ENCODE results near the gene ADAMTS20.
A peak's percentile ranks its signal among the peaks of the same experiment; 100 is the strongest.

The ADAMTS20 gene, protein sequence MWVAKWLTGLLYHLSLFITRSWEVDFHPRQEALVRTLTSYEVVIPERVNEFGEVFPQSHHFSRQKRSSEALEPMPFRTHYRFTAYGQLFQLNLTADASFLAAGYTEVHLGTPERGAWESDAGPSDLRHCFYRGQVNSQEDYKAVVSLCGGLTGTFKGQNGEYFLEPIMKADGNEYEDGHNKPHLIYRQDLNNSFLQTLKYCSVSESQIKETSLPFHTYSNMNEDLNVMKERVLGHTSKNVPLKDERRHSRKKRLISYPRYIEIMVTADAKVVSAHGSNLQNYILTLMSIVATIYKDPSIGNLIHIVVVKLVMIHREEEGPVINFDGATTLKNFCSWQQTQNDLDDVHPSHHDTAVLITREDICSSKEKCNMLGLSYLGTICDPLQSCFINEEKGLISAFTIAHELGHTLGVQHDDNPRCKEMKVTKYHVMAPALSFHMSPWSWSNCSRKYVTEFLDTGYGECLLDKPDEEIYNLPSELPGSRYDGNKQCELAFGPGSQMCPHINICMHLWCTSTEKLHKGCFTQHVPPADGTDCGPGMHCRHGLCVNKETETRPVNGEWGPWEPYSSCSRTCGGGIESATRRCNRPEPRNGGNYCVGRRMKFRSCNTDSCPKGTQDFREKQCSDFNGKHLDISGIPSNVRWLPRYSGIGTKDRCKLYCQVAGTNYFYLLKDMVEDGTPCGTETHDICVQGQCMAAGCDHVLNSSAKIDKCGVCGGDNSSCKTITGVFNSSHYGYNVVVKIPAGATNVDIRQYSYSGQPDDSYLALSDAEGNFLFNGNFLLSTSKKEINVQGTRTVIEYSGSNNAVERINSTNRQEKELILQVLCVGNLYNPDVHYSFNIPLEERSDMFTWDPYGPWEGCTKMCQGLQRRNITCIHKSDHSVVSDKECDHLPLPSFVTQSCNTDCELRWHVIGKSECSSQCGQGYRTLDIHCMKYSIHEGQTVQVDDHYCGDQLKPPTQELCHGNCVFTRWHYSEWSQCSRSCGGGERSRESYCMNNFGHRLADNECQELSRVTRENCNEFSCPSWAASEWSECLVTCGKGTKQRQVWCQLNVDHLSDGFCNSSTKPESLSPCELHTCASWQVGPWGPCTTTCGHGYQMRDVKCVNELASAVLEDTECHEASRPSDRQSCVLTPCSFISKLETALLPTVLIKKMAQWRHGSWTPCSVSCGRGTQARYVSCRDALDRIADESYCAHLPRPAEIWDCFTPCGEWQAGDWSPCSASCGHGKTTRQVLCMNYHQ (N-terminal part only)

DNA sequence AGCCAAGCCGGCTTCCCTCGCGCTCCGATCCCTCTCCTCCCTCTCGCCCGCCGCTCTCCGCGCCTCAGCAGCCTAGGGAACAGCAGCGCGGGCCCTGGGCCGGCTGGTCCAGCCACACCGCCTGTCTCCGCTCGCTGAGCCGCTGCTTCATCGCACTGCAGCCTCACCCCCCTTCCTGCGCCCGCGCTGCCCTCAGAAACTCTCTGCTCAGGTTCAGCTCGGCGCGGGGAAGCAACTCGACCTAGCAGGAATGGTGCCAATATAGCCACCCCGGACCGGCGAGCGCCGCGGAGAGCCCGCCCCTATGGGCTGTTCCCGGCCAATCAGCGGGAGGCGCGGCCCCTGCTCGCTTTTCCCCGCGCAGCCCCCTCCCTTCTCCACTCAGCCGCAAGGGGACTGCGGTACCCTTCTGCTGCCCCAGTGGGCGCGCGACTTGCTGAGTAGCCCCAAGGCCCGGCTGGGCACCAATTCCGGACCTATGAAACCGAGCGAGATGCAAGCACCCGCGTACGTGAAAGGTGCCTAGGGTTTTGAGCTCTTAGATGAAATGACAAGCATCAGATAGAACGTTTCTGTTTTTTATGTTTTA lies at the start of gene ADAMTS20:
ADAMTS20 (minus strand) TSS at position 233 of the 589 bp plus-strand sequence. CDS start 282 bp downstream, outside the sequence.
- DNase-seq (ENCODE audit: low read depth) = no peak
- peak within 1 kb of the TSS; percentile 54 for H3K4me3 ChIP-seq (ENCODE audit: low read length)
- TF ChIP-seq, protein P1, sequence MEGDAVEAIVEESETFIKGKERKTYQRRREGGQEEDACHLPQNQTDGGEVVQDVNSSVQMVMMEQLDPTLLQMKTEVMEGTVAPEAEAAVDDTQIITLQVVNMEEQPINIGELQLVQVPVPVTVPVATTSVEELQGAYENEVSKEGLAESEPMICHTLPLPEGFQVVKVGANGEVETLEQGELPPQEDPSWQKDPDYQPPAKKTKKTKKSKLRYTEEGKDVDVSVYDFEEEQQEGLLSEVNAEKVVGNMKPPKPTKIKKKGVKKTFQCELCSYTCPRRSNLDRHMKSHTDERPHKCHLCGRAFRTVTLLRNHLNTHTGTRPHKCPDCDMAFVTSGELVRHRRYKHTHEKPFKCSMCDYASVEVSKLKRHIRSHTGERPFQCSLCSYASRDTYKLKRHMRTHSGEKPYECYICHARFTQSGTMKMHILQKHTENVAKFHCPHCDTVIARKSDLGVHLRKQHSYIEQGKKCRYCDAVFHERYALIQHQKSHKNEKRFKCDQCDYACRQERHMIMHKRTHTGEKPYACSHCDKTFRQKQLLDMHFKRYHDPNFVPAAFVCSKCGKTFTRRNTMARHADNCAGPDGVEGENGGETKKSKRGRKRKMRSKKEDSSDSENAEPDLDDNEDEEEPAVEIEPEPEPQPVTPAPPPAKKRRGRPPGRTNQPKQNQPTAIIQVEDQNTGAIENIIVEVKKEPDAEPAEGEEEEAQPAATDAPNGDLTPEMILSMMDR (conservative IDR thresholded peaks at IDR 0.05; ENCODE audit: low read depth, low read length) = peak; percentile 23

DNA sequence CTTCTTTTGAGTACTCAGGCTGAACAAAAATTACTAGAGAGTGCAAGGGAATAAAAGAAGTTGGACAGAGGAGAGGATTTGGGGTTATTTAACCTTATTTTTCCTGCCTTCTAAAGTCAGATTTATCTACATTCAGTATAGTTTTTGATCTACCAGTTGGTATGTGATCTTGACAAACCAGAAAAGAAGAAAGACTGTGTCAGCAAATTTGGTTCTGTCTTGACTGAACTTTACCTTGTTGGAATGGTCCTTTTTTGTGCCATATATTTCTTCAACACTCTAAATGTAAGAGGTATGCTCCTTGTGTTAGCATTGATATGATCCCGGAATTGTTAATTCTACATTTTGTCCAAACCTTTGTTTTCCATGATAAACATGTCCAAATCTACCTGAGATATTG lies 47.7 kb upstream of the ADAMTS20 start:
- no peak for DNase-seq (ENCODE audit: low read depth)
- TF ChIP-seq, protein P1 (conservative IDR thresholded peaks at IDR 0.05; ENCODE audit: low read depth, low read length) = no peak
- no peak overlapping the region for H3K4me3 ChIP-seq (ENCODE audit: low read length)

DNA sequence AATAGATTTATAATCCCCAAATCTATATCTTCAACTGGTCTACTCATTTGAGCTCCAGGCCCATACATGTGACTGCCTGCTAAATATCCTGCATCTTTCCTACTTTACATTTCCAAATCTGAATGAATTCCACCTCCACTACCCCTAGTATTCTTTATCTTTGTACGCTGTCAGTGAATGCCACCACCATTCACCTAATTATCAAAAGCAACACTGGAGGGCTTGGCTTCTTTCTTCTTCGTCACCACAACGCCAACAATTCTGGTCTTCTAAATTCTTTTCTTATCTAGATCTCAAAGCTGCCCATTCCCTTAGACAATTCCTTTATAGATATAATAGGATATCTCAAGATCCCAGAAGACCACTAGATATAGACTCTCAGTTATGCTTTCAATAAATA lies 47.1 kb upstream of the ADAMTS20 start:
- DNase-seq (ENCODE audit: low read depth) = no peak
- TF ChIP-seq, protein P1 (conservative IDR thresholded peaks at IDR 0.05; ENCODE audit: low read depth, low read length) = no peak
- no peak overlapping the region for H3K4me3 ChIP-seq (ENCODE audit: low read length)

DNA sequence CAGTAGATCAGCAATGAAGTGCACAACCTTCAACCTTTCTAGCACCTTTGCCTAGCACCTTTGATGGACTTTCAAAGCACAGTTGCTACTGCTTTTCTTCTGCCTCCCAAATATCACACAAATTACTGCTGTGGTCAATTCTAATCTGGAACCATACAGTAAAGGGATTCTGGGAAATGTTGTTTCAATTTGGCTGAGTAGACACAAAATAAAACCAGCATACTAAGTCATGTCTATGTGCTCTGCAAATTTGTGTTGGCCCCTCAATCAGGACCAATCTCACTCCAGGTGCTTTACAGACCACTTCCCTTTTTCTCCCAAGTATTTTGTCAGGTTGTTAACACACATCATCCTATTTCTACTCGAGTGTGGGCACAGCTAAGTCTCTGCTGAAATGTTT lies 38.3 kb upstream of the ADAMTS20 start:
- DNase-seq (ENCODE audit: low read depth) = no peak
- H3K4me3 ChIP-seq (ENCODE audit: low read length) = no peak overlapping the region
- TF ChIP-seq, protein P1 (conservative IDR thresholded peaks at IDR 0.05; ENCODE audit: low read depth, low read length) = no peak

DNA sequence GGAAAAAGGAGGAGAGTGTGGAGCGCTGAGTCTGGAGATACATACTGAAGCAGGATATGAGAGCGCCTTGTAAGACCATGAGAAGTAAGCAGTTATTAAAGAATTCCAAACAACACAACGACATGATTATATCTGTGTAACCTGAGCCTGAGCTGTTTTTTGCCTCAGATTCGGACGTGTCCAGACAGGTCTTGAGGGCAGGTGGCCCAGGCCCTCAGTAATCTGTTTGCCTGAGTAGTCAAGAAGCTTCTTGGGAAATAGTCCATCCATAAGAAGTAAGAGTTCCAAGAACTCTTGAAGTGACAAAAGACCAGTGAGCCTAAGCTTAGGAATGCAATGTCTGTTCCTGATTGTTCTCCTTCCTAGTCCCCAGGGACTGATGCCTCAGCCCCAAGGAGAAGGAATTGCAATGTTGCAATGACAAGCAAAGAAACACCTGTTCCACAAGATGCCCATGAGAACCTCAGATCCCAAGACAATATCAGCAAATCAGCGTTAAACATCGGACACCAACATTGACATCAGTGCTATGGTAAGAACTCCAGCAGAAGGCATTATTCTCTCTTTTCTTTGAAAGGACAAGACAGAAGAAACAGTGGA lies 34.7 kb upstream of the ADAMTS20 start:
- TF ChIP-seq, protein P1 (conservative IDR thresholded peaks at IDR 0.05; ENCODE audit: low read depth, low read length) = no peak
- DNase-seq (ENCODE audit: low read depth) = no peak
- H3K4me3 ChIP-seq (ENCODE audit: low read length) = no peak overlapping the region

DNA sequence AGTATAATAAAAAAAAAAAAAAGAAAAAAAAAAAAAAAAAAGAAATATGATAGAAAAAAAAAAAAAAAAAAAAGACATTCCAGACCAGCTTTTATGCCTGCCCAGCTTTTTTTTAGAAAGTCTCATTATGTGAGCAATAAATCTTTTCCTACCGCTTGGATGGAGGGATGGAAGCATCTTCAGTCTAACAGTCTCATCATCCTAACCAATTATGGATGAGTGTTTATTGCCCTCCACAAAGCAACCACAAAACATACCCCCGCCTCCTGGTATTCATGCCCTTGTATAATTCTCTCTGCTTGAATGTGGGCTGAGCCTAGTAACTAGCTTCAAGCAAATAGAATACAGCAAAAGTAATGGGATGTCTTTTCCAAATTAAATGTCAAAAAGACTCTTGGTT lies 33.7 kb upstream of the ADAMTS20 start:
- H3K4me3 ChIP-seq (ENCODE audit: low read length) = no peak overlapping the region
- no peak for DNase-seq (ENCODE audit: low read depth)
- TF ChIP-seq, protein P1 (conservative IDR thresholded peaks at IDR 0.05; ENCODE audit: low read depth, low read length) = no peak

All from retinal pigment epithelial cell (primary cell).